Measurements from ENCODE around the gene PIK3C2G.

The PIK3C2G gene

DNA sequence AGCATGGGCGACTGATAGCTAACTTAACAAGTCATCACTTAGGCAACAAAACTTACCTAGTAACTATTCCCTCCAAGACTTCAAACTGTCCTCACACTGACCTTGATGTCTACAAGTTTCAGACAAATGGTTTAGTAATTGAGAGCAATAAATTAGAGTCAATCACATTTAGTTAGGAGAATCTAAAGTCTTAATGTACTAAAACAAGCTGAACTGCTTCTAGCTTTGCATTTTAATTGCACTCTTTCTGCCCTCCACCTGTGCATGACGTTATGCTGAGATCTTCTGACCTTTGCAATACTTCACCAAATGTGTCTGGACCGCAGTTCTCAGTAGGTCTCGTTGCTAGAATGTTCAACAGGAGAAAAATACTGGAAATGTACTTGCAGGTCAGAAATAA, 158.0 kb downstream of the PIK3C2G start:
- DNase-seq (ENCODE audit: low spot score) = no peak

DNA sequence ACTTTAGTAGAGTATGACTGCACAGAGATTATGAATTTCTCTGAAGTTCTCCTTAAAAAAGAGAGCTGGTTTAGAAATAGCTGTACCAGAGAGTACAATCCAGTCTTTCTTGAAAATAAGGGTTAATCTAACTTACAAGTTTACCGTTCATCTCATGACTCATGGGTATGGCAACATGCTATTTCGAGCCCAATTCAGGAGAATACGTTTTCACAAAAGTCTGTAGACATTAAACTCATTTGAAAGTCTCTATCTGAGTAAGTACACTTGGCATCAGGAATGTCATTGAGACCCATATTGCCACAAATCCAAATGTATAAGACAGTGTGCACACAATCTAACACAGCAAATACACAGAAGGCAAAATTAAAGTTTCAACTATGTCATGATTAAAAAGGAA, 160.5 kb downstream of the PIK3C2G start:
- no peak for DNase-seq (ENCODE audit: low spot score)

DNA sequence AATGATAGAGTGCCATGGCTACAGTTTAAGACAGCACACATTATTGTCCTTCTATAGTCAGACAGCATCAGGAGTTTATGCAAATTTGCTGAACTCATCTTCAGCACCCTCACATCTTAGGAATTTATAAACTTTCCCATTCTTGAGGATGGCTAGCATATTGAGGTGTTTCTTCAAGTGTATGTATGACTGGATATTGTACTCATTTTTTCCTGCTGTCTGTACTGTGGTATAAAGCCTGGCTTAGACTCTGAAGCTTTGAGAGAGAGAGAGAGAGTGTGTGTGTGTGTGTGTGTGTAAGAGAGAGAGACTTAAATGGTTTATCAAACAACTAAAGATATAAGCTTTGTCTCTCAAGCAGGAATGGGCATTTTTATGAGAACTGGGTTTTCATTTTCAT, 161.6 kb downstream of the PIK3C2G start:
- DNase-seq (ENCODE audit: low spot score) = no peak

DNA sequence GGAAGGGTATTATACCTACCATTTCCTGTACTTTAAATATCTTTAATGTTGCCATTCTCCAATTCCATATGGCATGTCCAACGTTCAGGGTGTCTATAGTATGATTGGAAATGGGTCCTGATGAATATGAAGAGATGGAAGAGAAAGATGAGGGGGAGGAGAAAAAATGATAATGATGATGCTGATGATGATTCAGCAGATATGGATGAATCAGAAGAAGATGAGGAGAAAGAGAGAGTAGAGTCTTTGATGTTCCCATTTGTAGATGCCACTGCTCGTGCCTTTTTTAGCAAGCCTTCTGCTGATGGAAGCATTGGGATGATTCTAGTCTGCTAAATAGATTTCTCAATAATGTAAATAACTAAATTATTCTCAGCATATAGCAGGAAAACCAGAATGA, 163.5 kb downstream of the PIK3C2G start:
- no peak for DNase-seq (ENCODE audit: low spot score)

- DNase-seq (ENCODE audit: low spot score) = no peak
Measured at GRCh38 chr12:18427520-18427919, 166.2 kb downstream of the PIK3C2G start.

DNA sequence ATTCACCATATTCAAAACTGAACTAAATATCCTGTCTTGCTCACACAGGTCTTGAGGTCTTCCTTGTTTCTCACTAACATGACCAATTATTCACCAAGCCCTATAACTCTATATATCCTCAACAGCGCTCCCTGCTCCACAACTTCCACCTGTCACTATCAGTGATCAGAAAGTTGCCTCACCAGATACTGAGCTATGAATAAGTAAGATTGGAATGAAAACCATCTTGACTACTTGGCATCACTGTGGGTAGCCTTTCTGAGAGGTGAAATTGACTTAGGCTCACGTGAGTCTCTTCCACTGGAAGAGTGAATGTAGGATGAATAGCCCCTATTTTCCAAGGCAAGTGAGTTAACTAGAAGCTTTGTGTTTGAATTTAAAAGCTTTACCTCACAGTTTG, 167.1 kb downstream of the PIK3C2G start:
- no peak for DNase-seq (ENCODE audit: low spot score)

DNA sequence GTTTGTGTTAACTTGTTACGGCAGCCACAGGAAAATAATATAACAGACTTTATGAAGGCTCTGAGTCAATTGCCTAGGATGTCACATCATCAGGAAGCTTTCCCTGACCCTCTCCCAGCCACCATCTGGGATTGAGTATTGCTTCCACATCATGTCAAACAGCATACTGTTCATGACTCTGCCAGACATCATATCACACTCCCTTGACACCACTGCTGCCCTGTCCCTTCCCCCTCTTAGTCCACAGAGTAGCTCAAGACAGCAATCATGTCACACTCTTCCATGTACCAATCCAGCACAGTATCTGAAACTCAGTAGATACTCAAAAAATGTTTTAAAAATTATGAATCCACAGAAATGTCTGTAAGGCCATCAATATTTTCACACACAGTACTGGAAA, 168.0 kb downstream of the PIK3C2G start:
- DNase-seq (ENCODE audit: low spot score) = no peak

DNA sequence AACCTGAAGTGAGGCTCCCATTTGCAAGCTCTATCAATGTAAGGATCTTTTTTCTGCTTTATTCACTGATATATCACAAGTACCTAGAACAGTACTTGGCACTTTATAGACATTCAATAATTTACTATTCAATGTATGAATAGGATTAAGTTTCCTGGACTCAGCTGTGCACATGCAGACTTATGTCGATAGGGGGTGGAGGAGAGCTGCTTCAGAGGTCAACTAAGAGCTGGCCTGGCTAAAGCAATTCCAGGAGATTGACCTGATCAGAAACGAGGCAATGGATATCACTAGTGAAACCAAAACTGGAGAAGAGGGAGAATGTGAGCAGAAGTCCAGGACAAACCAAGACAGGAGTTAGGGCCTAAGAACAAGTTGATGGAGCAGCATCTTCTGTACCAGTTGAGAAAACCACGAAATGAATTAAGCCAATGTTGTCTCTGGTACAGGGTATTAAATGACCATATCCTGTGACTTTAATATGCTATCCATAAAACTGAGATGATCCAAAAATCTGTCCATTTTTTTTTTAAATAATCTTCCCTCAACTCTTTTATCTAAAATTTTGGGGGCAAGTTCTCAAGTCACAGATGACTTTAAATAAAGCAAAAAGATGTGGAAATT, 169.2 kb downstream of the PIK3C2G start:
- peak; percentile 71 for DNase-seq (ENCODE audit: low spot score)

DNA sequence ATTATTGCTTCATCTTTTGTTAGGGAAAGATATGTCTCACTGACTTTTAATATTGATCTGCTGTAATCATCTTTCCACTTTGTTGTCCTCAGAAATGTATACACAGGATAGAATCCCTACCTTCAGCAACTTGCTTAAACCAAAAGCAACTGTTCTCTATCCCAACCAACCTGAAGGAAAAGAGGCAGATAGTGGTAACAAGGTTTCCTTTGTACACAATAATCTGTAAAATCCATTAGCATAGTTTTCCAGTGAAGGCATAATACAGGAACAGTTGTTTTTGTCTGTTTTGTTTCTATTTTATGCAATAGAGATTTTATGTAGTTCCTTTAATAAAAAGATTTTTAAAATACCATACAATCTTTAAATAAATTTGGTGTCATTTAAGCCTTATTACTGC, 170.5 kb downstream of the PIK3C2G start:
- DNase-seq (ENCODE audit: low spot score) = no peak

DNA sequence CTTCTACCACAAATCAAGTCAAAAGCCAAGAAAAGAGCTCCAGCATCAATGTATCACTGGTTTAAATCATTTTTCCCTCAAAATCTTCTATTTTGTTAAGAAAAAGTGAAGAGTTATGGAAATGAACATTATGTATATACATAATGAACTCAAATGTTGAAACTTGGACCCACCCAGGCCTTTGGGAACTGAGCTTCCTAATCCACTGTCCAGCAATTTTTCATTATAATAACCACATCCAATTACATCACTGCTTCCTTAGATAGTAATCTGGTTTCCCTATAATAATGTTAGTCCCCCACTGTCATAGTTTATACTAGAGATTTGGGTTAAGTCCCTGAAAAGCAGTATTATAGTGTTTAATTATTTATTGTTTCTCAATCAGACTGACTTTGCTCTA, 170.9 kb downstream of the PIK3C2G start:
- DNase-seq (ENCODE audit: low spot score) = no peak

- no peak for DNase-seq (ENCODE audit: low spot score)
Measured at GRCh38 chr12:18436170-18436569, 174.9 kb downstream of the PIK3C2G start.

GRCh38 chr12:18439541-18439940, 178.2 kb downstream of the PIK3C2G start:
- no peak for DNase-seq (ENCODE audit: low spot score)

GRCh38 chr12:18443768-18444437, 182.6 kb downstream of the PIK3C2G start:
- no peak for DNase-seq (ENCODE audit: low spot score)

- DNase-seq (ENCODE audit: low spot score) = no peak
Measured at GRCh38 chr12:18446061-18446644, 184.8 kb downstream of the PIK3C2G start.

DNA sequence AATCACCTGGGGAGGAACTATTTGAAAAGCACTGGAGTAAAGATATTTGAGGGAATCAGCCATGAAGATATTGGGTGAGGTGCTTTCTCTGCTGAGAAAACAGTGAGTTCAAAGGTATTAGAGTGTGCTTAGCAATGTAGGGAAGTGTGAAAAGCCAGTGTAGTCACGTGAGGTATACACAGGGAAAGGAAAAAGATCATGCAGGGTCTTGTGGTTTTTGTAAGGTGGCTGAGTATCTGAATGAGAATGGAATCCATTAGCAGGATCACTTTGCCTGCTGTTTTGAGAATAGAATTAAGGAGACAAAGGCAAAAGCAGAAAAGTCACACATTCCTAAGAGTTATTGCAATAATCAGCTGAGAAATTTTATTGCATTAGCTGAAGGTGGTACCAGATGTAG, 193.0 kb downstream of the PIK3C2G start:
- no peak for DNase-seq (ENCODE audit: low spot score)

DNA sequence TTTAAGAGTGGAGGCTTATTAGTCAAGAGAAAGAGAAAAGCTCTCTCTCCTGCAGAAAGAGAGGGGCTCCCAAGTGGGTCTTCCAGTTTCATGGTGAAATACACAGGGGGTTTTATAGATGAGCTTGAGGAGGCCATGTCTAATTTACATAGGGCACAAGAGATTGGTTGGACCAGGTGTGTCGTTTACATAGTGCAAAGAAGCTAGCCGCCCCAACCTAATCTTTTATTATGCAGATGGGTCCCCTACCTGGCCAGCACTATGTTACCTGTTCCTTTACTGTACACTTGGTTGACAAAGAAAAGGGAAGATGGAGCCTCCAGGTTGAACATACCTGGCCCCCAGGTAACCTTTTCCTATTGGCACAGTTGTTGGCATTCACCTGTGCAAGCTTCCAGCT, 195.0 kb downstream of the PIK3C2G start:
- no peak for DNase-seq (ENCODE audit: low spot score)

GRCh38 chr12:18457362-18457761, 196.0 kb downstream of the PIK3C2G start:
- DNase-seq (ENCODE audit: low spot score) = no peak

DNA sequence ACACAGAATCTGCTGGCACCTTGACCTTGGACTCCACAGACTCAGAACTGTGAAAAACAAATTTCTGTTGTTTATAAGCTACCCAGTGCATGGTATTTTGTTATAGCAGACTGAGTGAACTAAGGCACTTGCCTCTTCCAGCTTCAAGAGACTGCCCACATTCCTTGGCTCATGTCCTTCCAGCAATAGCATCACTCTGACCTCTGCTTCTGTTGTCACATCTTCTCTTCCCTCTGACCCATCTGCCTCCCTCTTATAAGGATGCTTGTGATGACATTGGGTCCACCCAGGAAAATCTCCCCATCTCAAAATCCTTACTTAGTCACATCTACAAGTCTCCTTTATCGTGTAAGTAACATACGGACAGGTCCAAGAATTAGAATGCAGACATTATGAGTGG, 200.4 kb downstream of the PIK3C2G start:
- no peak for DNase-seq (ENCODE audit: low spot score)

GRCh38 chr12:18462442-18462841, 201.1 kb downstream of the PIK3C2G start:
- DNase-seq (ENCODE audit: low spot score) = no peak

- no peak for DNase-seq (ENCODE audit: low spot score)
Measured at GRCh38 chr12:18467620-18468245, 206.4 kb downstream of the PIK3C2G start.

DNA sequence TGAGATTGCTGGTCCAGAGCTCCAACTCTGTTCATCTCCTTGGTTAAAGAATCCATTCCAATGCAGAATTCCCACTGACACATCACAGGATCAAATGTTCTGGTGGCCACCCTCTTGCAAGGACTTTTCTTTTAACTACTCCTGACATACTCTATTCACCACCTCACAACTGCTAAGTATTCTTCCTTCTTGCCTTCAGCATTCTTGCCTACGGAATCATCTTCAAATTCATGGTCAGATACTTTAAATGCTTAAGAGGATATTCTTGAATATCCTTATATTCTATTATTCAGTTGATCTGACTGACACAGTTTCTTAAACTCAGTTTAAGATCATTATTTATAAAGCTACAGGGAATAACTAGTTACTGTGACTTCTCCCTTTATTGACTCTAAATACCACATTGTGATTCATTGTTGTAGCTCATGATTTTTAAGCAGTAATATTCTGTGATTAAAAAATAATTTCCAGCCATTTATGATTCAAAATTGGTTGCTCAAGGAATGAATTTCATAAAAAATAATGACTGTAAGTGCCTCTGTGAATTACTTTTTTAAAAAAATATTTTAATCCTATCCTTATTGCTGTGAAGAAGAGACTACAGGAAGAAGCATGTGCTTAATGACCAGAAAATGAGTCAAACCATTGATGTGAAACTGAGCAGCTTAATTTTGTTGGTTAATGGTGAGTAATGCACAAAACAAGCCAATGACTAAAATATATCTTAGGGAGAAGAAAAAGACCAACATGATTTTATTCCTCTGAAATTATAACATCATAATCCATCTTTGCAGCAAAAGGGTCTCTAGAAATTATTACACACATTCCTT, 207.1 kb downstream of the PIK3C2G start:
- no peak for DNase-seq (ENCODE audit: low spot score)

DNA sequence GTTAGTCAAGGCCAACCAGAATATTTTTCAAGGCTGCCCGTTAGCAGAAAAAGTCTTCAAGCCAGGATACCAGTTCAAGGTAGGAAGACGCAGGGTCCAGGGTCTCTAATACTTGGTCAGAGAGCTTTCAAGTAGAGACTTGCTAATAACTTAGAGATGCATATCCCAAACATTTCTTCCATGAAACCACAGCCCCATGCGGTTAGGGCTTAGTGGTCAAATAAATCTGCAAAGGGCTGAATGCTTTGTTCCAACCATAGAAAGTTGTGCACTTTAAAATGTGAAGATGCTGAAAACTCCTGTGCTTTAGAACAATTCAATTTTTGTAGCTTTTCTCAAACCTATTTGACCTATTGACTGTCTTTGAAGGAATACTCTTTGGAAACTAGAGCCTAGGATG, 208.9 kb downstream of the PIK3C2G start:
- DNase-seq (ENCODE audit: low spot score) = no peak

Data from ecto neural progenitor cell (in vitro differentiated cells).